SK-N-MC (cell line): ENCODE measurements around the gene DDX42.

Experiments used
- EZH2 ChIP-seq: fragments of 200-600 bp; sonication (generic); IDR thresholded peaks from one replicate; pipeline ENCODE4 v1.6.1; 2017; ENCODE audit warnings: antibody characterized with exemption
- POLR2AphosphoS5 ChIP-seq: IDR thresholded peaks from 2 replicates; pipeline ENCODE4 v1.6.1; 2012; ENCODE audit warnings: mild to moderate bottlenecking, low read depth, low read length, borderline replicate concordance

- no peak for TF ChIP-seq EZH2
- TF ChIP-seq POLR2AphosphoS5, result no peak
Measured at GRCh38 chr17:63768433-63768832, 5.5 kb upstream of the DDX42 start.
